HepG2 (cell line): ENCODE measurements around the gene CDH19. TPM values are rescaled to one million over a fixed set of nuclear protein-coding genes. Genes with fewer than 3 reads are reported as not detected.

Source experiments
- CERS6 ChIP-seq: sonication (generic); formaldehyde crosslinking; IDR thresholded peaks from 2 replicates; pipeline ENCODE4 v1.5.0; 2020; ENCODE audit warnings: missing genetic modification reagents
- DRAP1 ChIP-seq: IDR thresholded peaks from 2 replicates; pipeline ENCODE4 v1.6.1; 2016; ENCODE audit warnings: missing genetic modification reagents, missing compliant biosample characterization
- FLYWCH1 ChIP-seq: sonication (generic); formaldehyde crosslinking; IDR thresholded peaks from 2 replicates; pipeline ENCODE4 v1.8.1; 2023; ENCODE audit warnings: mild to moderate bottlenecking, missing genetic modification reagents
- HNF1B ChIP-seq: sonication (generic); formaldehyde crosslinking; IDR thresholded peaks from 2 replicates; pipeline ENCODE4 v1.5.1; 2020; ENCODE audit warnings: mild to moderate bottlenecking, moderate library complexity, missing genetic modification reagents
- HNF4G ChIP-seq, 2 experiments: sonication (generic) in 1 of 2; formaldehyde crosslinking in 1 of 2; IDR thresholded peaks; 2 replicates each; pipeline versions ENCODE4 v1.4.0 to v1.6.1; 2011 to 2020; ENCODE audit warnings: borderline replicate concordance in 2 of 2, low read depth in 2 of 2, mild to moderate bottlenecking in 2 of 2, low read length in 1 of 2, missing genetic modification reagents in 1 of 2, moderate library complexity in 1 of 2
- HNRNPK ChIP-seq: fragments of 200-400 bp; formaldehyde crosslinking; IDR thresholded peaks from 2 replicates; pipeline ENCODE4 v1.6.1; 2018; ENCODE audit warnings: low read length, low read depth, moderate library complexity, mild to moderate bottlenecking; ENCODE audit not compliant: poor library complexity, severe bottlenecking
- KLF9 ChIP-seq: IDR thresholded peaks from 2 replicates; pipeline ENCODE4 v1.6.1; 2016; ENCODE audit warnings: low read depth
- MAFF ChIP-seq: IDR thresholded peaks from 2 replicates; pipeline ENCODE4 v1.6.1; 2011; ENCODE audit warnings: low read depth, low read length, improper control_type of control experiment
- MAFK ChIP-seq, 2 experiments: IDR thresholded peaks in 1 of 2; conservative IDR thresholded peaks in 1 of 2; 2 replicates each; pipeline ENCODE4 v1.6.1; 2011; ENCODE audit warnings: improper control_type of control experiment in 2 of 2, low read length in 2 of 2
- MED13 ChIP-seq: sonication (generic); formaldehyde crosslinking; IDR thresholded peaks from 2 replicates; pipeline ENCODE4 v1.5.0; 2020; ENCODE audit warnings: missing genetic modification reagents
- NBN ChIP-seq: fragments of 450-650 bp; conservative IDR thresholded peaks from 2 replicates; pipeline ENCODE4 v1.6.1; 2017
- NR0B2 ChIP-seq: sonication (generic); formaldehyde crosslinking; IDR thresholded peaks from 2 replicates; pipeline ENCODE4 v1.4.0; 2020; ENCODE audit warnings: mild to moderate bottlenecking, missing genetic modification reagents
- PHB2 ChIP-seq: fragments of 450-650 bp; IDR thresholded peaks from 2 replicates; pipeline ENCODE4 v1.6.1; 2018; ENCODE audit not compliant: partially characterized antibody
- PHF5A ChIP-seq: IDR thresholded peaks from one replicate; pipeline ENCODE4 v1.6.1; 2018; ENCODE audit warnings: low read depth, missing genetic modification reagents; ENCODE audit not compliant: unreplicated experiment
- SRY ChIP-seq: sonication (generic); formaldehyde crosslinking; IDR thresholded peaks from 2 replicates; pipeline ENCODE4 v1.8.0; 2022; ENCODE audit warnings: mild to moderate bottlenecking, missing genetic modification reagents
- TBL1XR1 ChIP-seq: fragments of 150-350 bp; IDR thresholded peaks from 2 replicates; pipeline ENCODE4 v1.6.1; 2014; ENCODE audit warnings: borderline replicate concordance, low read length; ENCODE audit not compliant: partially characterized antibody
- TEAD2 ChIP-seq: sonication (generic); formaldehyde crosslinking; IDR thresholded peaks from 2 replicates; pipeline ENCODE4 v1.9.0; 2021; ENCODE audit warnings: missing genetic modification reagents
- ZBTB3 ChIP-seq: sonication (generic); formaldehyde crosslinking; IDR thresholded peaks from 2 replicates; pipeline ENCODE4 v1.4.0; 2020; ENCODE audit warnings: low read depth, mild to moderate bottlenecking, moderate library complexity, missing genetic modification reagents, borderline replicate concordance
- ZNF496 ChIP-seq: sonication (generic); formaldehyde crosslinking; IDR thresholded peaks from 2 replicates; pipeline ENCODE4 v1.8.1; 2023; ENCODE audit warnings: mild to moderate bottlenecking, moderate library complexity, missing genetic modification reagents; ENCODE audit not compliant: insufficient replicate concordance
- ZNF556 ChIP-seq: sonication (generic); formaldehyde crosslinking; IDR thresholded peaks from 2 replicates; pipeline ENCODE4 v1.4.0; 2020; ENCODE audit warnings: mild to moderate bottlenecking, missing genetic modification reagents, borderline replicate concordance
- ZNF749 ChIP-seq: sonication (generic); formaldehyde crosslinking; IDR thresholded peaks from 2 replicates; pipeline ENCODE4 v1.8.0; 2022; ENCODE audit warnings: mild to moderate bottlenecking, missing genetic modification reagents, moderate library complexity, borderline replicate concordance
- ZNF776 ChIP-seq: sonication (generic); formaldehyde crosslinking; IDR thresholded peaks from 2 replicates; pipeline ENCODE4 v1.4.0; 2020; ENCODE audit warnings: mild to moderate bottlenecking, missing genetic modification reagents
- ZSCAN5A ChIP-seq: sonication (generic); formaldehyde crosslinking; IDR thresholded peaks from 2 replicates; pipeline ENCODE4 v1.8.0; 2022; ENCODE audit warnings: mild to moderate bottlenecking, missing genetic modification reagents, borderline replicate concordance
- polyA plus RNA-seq, 8 experiments: library from polyadenylated mRNA; depleted of rRNA in 3 of 8; stranded (reverse) in 7 of 8; unstranded in 1 of 8; fragments of >200 nt; fragmentation: Illumina TruSeq in 4 of 8; extraction: Trizol in 4 of 8; gene quantifications; 2 replicates each; pipeline versions ENCODE4 v1.2.1 to v1.2.3, GENCODE V29; 2011 to 2016; ENCODE audit warnings: low read depth in 4 of 8, missing spikeins in 1 of 8, mixed read lengths in 1 of 8; ENCODE audit not compliant: insufficient read depth in 1 of 8
- total RNA-seq, 5 experiments: library from RNA; depleted of rRNA; stranded (reverse); fragments of >200 nt; fragmentation: Illumina TruSeq; extraction: Trizol; gene quantifications; 2 replicates each; pipeline ENCODE4 v1.2.3, GENCODE V29; 2016; ENCODE audit warnings: low read depth in 1 of 5

CDH19 gene
- total and polyA plus RNA-seq, 2 of the 13 experiments (the other 11 are each of a cell fraction or from before 2014, with no cell fraction given), result not detected

- TF ChIP-seq NR0B2 (CRISPR knock-in tag) (no peak), PHB2 (no peak), MAFK (conservative IDR thresholded peaks at IDR 0.05 in 1 of 2, IDR thresholded peaks at IDR 0.05 in 1 of 2; ENCODE audit: low read length in 2 of 2) (0 out of 4 replicates have a peak, but pooled peaks of 1 of the 2 experiments have one; percentile 3), SRY (CRISPR knock-in tag) (no peak), TBL1XR1 (no peak), ZBTB3 (CRISPR knock-in tag) (no peak), DRAP1 (CRISPR knock-in tag) (no peak), ZNF776 (CRISPR knock-in tag) (no peak), KLF9 (no peak), HNF4G (IDR thresholded peaks at IDR 0.05; ENCODE audit: borderline replicate concordance, low read depth, low read length) (no peak), HNF4G (CRISPR knock-in tag; IDR thresholded peaks at IDR 0.05; ENCODE audit: borderline replicate concordance, low read depth) (no peak), ZNF556 (CRISPR knock-in tag) (no peak), MAFF (0 out of 2 replicates have a peak, but pooled peaks have one; percentile 12), HNRNPK (no peak), FLYWCH1 (CRISPR knock-in tag) (no peak), NBN (no peak), HNF1B (CRISPR knock-in tag) (no peak), CERS6 (CRISPR knock-in tag) (no peak), ZNF749 (no peak), PHF5A (no peak), TEAD2 (CRISPR knock-in tag) (no peak), ZNF496 (CRISPR knock-in tag) (no peak), MED13 (CRISPR knock-in tag) (no peak), ZSCAN5A (CRISPR knock-in tag) (no peak)
Observed at GRCh38 chr18:66523219-66523991, 80.5 kb downstream of the CDH19 start (continued).
